Liver (tissue), 3 donors: ENCODE results near the gene MCUR1.

Source experiments
- ATF3 ChIP-seq: IDR thresholded peaks from 2 replicates; pipeline ENCODE4 v1.6.1; 2016; ENCODE audit warnings: antibody characterized with exemption
- RAD21 ChIP-seq, 2 donors: IDR thresholded peaks; 2 replicates each; pipeline ENCODE4 v1.6.1; 2016; ENCODE audit warnings: antibody characterized with exemption in 2 of 2, mild to moderate bottlenecking in 2 of 2
- TAF1 ChIP-seq: conservative IDR thresholded peaks from 2 replicates; pipeline ENCODE4 v1.6.1; 2016; ENCODE audit warnings: antibody characterized with exemption, mild to moderate bottlenecking
- TF ChIP-seq, protein P1 (sequence below): IDR thresholded peaks from 2 replicates; pipeline ENCODE4 v1.6.1; 2016; ENCODE audit warnings: antibody characterized with exemption, mild to moderate bottlenecking
- TF ChIP-seq, protein P2 (sequence below): fragments of 150-350 bp; IDR thresholded peaks from 2 replicates; pipeline ENCODE4 v1.5.1; 2017; ENCODE audit warnings: improper control_type of control experiment, low read depth, low read length; ENCODE audit not compliant: missing input control
- donor health status: healthy.
- donor health status: healthy.

DNA sequence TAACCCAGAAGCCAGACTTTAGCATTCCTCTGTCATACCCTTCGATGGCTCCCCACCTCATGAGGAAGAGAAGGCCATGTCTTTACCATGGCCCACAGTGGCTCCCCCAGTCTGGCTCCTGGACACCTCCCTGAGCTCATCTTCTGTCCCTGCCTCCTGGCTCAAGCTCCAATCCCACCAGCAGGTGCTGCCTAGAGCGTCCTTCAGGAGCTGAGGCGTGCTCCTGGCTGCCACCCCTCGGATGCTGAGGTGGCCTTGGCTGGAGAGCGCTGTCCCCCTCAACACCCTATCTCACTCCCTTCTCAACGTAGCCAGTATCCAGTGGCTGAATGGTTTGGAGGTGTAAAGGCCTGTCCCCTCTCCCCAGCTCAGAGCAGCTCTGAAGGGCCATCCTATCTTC lies 55.3 kb downstream of the MCUR1 start:
- TF ChIP-seq ATF3 (no peak), RAD21 (IDR thresholded peaks at IDR 0.05) (no peak), TAF1 (no peak)
- TF ChIP-seq, protein P1, sequence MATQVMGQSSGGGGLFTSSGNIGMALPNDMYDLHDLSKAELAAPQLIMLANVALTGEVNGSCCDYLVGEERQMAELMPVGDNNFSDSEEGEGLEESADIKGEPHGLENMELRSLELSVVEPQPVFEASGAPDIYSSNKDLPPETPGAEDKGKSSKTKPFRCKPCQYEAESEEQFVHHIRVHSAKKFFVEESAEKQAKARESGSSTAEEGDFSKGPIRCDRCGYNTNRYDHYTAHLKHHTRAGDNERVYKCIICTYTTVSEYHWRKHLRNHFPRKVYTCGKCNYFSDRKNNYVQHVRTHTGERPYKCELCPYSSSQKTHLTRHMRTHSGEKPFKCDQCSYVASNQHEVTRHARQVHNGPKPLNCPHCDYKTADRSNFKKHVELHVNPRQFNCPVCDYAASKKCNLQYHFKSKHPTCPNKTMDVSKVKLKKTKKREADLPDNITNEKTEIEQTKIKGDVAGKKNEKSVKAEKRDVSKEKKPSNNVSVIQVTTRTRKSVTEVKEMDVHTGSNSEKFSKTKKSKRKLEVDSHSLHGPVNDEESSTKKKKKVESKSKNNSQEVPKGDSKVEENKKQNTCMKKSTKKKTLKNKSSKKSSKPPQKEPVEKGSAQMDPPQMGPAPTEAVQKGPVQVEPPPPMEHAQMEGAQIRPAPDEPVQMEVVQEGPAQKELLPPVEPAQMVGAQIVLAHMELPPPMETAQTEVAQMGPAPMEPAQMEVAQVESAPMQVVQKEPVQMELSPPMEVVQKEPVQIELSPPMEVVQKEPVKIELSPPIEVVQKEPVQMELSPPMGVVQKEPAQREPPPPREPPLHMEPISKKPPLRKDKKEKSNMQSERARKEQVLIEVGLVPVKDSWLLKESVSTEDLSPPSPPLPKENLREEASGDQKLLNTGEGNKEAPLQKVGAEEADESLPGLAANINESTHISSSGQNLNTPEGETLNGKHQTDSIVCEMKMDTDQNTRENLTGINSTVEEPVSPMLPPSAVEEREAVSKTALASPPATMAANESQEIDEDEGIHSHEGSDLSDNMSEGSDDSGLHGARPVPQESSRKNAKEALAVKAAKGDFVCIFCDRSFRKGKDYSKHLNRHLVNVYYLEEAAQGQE = no peak
- TF ChIP-seq, protein P2, sequence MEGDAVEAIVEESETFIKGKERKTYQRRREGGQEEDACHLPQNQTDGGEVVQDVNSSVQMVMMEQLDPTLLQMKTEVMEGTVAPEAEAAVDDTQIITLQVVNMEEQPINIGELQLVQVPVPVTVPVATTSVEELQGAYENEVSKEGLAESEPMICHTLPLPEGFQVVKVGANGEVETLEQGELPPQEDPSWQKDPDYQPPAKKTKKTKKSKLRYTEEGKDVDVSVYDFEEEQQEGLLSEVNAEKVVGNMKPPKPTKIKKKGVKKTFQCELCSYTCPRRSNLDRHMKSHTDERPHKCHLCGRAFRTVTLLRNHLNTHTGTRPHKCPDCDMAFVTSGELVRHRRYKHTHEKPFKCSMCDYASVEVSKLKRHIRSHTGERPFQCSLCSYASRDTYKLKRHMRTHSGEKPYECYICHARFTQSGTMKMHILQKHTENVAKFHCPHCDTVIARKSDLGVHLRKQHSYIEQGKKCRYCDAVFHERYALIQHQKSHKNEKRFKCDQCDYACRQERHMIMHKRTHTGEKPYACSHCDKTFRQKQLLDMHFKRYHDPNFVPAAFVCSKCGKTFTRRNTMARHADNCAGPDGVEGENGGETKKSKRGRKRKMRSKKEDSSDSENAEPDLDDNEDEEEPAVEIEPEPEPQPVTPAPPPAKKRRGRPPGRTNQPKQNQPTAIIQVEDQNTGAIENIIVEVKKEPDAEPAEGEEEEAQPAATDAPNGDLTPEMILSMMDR = no peak
